Measurements from ENCODE around the gene R3HDM1. TPM values are rescaled to one million over a fixed set of nuclear protein-coding genes. Genes with fewer than 3 reads are reported as not detected.

Gene R3HDM1
- total RNA-seq, 1 donor from 2014 or later: 11.3 TPM

GRCh38 chr2:135636982-135637381, 105.7 kb downstream of the R3HDM1 start:
- no peak overlapping the region for H3K4me3 ChIP-seq (ENCODE audit: low read depth, low read length)
- no peak for DNase-seq (ENCODE audit: low read depth)
- no peak for TF ChIP-seq CTCF (conservative IDR thresholded peaks at IDR 0.05; ENCODE audit: low read depth, low read length)

- no peak overlapping the region for H3K4me3 ChIP-seq (ENCODE audit: low read depth, low read length)
- no peak for DNase-seq (ENCODE audit: low read depth)
- TF ChIP-seq CTCF (conservative IDR thresholded peaks at IDR 0.05; ENCODE audit: low read depth, low read length): no peak
Measured at GRCh38 chr2:135637456-135638087, 106.3 kb downstream of the R3HDM1 start.

GRCh38 chr2:135638825-135639224, 107.5 kb downstream of the R3HDM1 start:
- DNase-seq (ENCODE audit: low read depth): no peak
- H3K4me3 ChIP-seq (ENCODE audit: low read depth, low read length): no peak overlapping the region
- no peak for TF ChIP-seq CTCF (conservative IDR thresholded peaks at IDR 0.05; ENCODE audit: low read depth, low read length)

GRCh38 chr2:135641156-135642068, 110.1 kb downstream of the R3HDM1 start:
- TF ChIP-seq CTCF (conservative IDR thresholded peaks at IDR 0.05; ENCODE audit: low read depth, low read length): no peak
- H3K4me3 ChIP-seq (ENCODE audit: low read depth, low read length): no peak overlapping the region
- no peak for DNase-seq (ENCODE audit: low read depth)

GRCh38 chr2:135647836-135648579, 116.7 kb downstream of the R3HDM1 start:
- TF ChIP-seq CTCF (conservative IDR thresholded peaks at IDR 0.05; ENCODE audit: low read depth, low read length): no peak
- no peak for DNase-seq (ENCODE audit: low read depth)
- no peak overlapping the region for H3K4me3 ChIP-seq (ENCODE audit: low read depth, low read length)

- H3K4me3 ChIP-seq (ENCODE audit: low read depth, low read length): no peak overlapping the region
- no peak for TF ChIP-seq CTCF (conservative IDR thresholded peaks at IDR 0.05; ENCODE audit: low read depth, low read length)
- DNase-seq (ENCODE audit: low read depth): no peak
Measured at GRCh38 chr2:135650721-135651120, 119.4 kb downstream of the R3HDM1 start.

Data from epithelial cell of proximal tubule (primary cell).